GM19238 (cell line): ENCODE measurements around the gene RRM2.
"Not testable (repeated sequence)": the region's sequence is repeated elsewhere in the genome, so short reads cannot be mapped to it uniquely, and the experiment has no call there.

Experiments used
- DNase-seq: peaks from one replicate; pipeline ENCODE4 v3.0.0; 2011; ENCODE audit warnings: low spot score; ENCODE audit not compliant: insufficient read length

Gene RRM2

GRCh38 chr2:10091182-10091888 lies 31.2 kb upstream of the RRM2 start:
- DNase-seq: no peak

- not testable (repeated sequence) for DNase-seq
Measured at GRCh38 chr2:10091889-10092244, 30.7 kb upstream of the RRM2 start.

- DNase-seq: no peak
Measured at GRCh38 chr2:10094271-10094814, 28.2 kb upstream of the RRM2 start.

GRCh38 chr2:10095175-10095574 lies 27.4 kb upstream of the RRM2 start:
- DNase-seq: no peak

GRCh38 chr2:10096641-10097040 lies 25.9 kb upstream of the RRM2 start:
- no peak for DNase-seq

- DNase-seq: peak; percentile 68
Measured at GRCh38 chr2:10097352-10098148, 25.0 kb upstream of the RRM2 start.

GRCh38 chr2:10101491-10101890 lies 21.0 kb upstream of the RRM2 start:
- DNase-seq: no peak

- DNase-seq: no peak
Measured at GRCh38 chr2:10103179-10103578, 19.4 kb upstream of the RRM2 start.

GRCh38 chr2:10104906-10105305 lies 17.6 kb upstream of the RRM2 start:
- DNase-seq: not testable (repeated sequence)

GRCh38 chr2:10109311-10109710 lies 13.2 kb upstream of the RRM2 start:
- no peak for DNase-seq

- DNase-seq: no peak
Measured at GRCh38 chr2:10119027-10119325, 3.6 kb upstream of the RRM2 start.

GRCh38 chr2:10119601-10120157 lies 2.9 kb upstream of the RRM2 start:
- no peak for DNase-seq

- peak; percentile 87 for DNase-seq
Measured at GRCh38 chr2:10120158-10120876, 2.2 kb upstream of the RRM2 start.

GRCh38 chr2:10120877-10121574 lies 1.5 kb upstream of the RRM2 start:
- DNase-seq: no peak

- no peak for DNase-seq
Measured at GRCh38 chr2:10123281-10123680, 742 bp downstream of the RRM2 start.

- no peak for DNase-seq
Measured at GRCh38 chr2:10124538-10125045, 2.1 kb downstream of the RRM2 start.

GRCh38 chr2:10125842-10126631 lies 3.5 kb downstream of the RRM2 start:
- no peak for DNase-seq

GRCh38 chr2:10126632-10127026 lies 4.1 kb downstream of the RRM2 start:
- DNase-seq: no peak

- DNase-seq: no peak
Measured at GRCh38 chr2:10128420-10128819, 5.9 kb downstream of the RRM2 start.

- DNase-seq: no peak
Measured at GRCh38 chr2:10129490-10129889, 7.0 kb downstream of the RRM2 start.
